ENCODE results near the gene BMF.
"Not testable (repeated sequence)": the region's sequence is repeated elsewhere in the genome, so short reads cannot be mapped to it uniquely, and the experiment has no call there.

The BMF gene

GRCh38 chr15:40115670-40116093 is 7.0 kb upstream of the BMF start:
- no peak overlapping the region for H3K4me3 ChIP-seq (ENCODE audit: low read length)
- TF ChIP-seq ZNF274 (IDR thresholded peaks at IDR 0.05; ENCODE audit: low read depth, low read length): no peak

GRCh38 chr15:40115106-40115505 is 6.4 kb upstream of the BMF start:
- not testable (repeated sequence) for H3K4me3 ChIP-seq (ENCODE audit: low read length)

GRCh38 chr15:40114218-40114617 is 5.5 kb upstream of the BMF start:
- H3K4me3 ChIP-seq (ENCODE audit: low read length): no peak overlapping the region
- TF ChIP-seq ZNF274 (IDR thresholded peaks at IDR 0.05; ENCODE audit: low read depth, low read length): no peak

GRCh38 chr15:40112789-40113188 is 4.1 kb upstream of the BMF start:
- no peak for TF ChIP-seq ZNF274 (IDR thresholded peaks at IDR 0.05; ENCODE audit: low read depth, low read length)

GRCh38 chr15:40111888-40112287 is 3.2 kb upstream of the BMF start:
- H3K4me3 ChIP-seq (ENCODE audit: low read length): no peak overlapping the region

More at GRCh38 chr15:40112789-40113188, 4.1 kb upstream of the BMF start:
- H3K4me3 ChIP-seq (ENCODE audit: low read length): no peak overlapping the region

GRCh38 chr15:40110866-40111550 is 2.3 kb upstream of the BMF start:
- no peak for TF ChIP-seq ZNF274 (IDR thresholded peaks at IDR 0.05; ENCODE audit: low read depth, low read length)
- H3K4me3 ChIP-seq (ENCODE audit: low read length): no peak overlapping the region

More at GRCh38 chr15:40111888-40112287, 3.2 kb upstream of the BMF start:
- TF ChIP-seq ZNF274 (IDR thresholded peaks at IDR 0.05; ENCODE audit: low read depth, low read length): no peak

GRCh38 chr15:40108061-40108854 is 421 bp downstream of the BMF start:
- TF ChIP-seq ZNF274 (IDR thresholded peaks at IDR 0.05; ENCODE audit: low read depth, low read length): no peak
- H3K4me3 ChIP-seq (ENCODE audit: low read length): peak overlapping the region; percentile 78

GRCh38 chr15:40106203-40107161 is 2.2 kb downstream of the BMF start:
- no peak overlapping the region; the same call in 1 of the 2 replicates for H3K4me3 ChIP-seq (ENCODE audit: low read length)
- no peak for TF ChIP-seq ZNF274 (IDR thresholded peaks at IDR 0.05; ENCODE audit: low read depth, low read length)

GRCh38 chr15:40105517-40106202 is 3.0 kb downstream of the BMF start:
- H3K4me3 ChIP-seq (ENCODE audit: low read length): peak overlapping the region; percentile 16; the same call in 1 of the 2 replicates
- no peak for TF ChIP-seq ZNF274 (IDR thresholded peaks at IDR 0.05; ENCODE audit: low read depth, low read length)

- H3K4me3 ChIP-seq (ENCODE audit: low read length): peak overlapping the region; percentile 16; the same call in 1 of the 2 replicates
Measured at GRCh38 chr15:40104865-40105516, 3.7 kb downstream of the BMF start.

GRCh38 chr15:40104296-40104864 is 4.3 kb downstream of the BMF start:
- H3K4me3 ChIP-seq (ENCODE audit: low read length): peak overlapping the region; percentile 10; the same call in 1 of the 2 replicates
- TF ChIP-seq ZNF274 (IDR thresholded peaks at IDR 0.05; ENCODE audit: low read depth, low read length): no peak

More at GRCh38 chr15:40104865-40105516, 3.7 kb downstream of the BMF start:
- no peak for TF ChIP-seq ZNF274 (IDR thresholded peaks at IDR 0.05; ENCODE audit: low read depth, low read length)

GRCh38 chr15:40103864-40104271 is 4.8 kb downstream of the BMF start:
- no peak overlapping the region; the same call in 1 of the 2 replicates for H3K4me3 ChIP-seq (ENCODE audit: low read length)
- TF ChIP-seq ZNF274 (IDR thresholded peaks at IDR 0.05; ENCODE audit: low read depth, low read length): no peak
